K562 (cell line): ENCODE results near the gene SLX9. TPM values are rescaled to one million over a fixed set of nuclear protein-coding genes. Genes with fewer than 3 reads are reported as not detected.

ENCODE experiments used
- ATAC-seq: fragments of 200-7000 bp; cut with Tn5 transposase; 3 replicates; pipeline ENCODE4 v1.9.1; 2020; ENCODE audit warnings: moderate library complexity
- BruUV-seq: library from RNA; stranded (reverse); fragments of 400-500 nt; replicated peaks from 2 replicates; lab custom pipeline; 2021; lab: Mats Ljungman, UMichigan
- CTCF ChIA-PET: fragments of 300-600 bp; formaldehyde crosslinking; extraction: SDS; loops from one replicate; lab custom pipeline; 2021; ENCODE audit warnings: low intra/inter-chr PET ratio; lab: Yijun Ruan, JAX
- POLR2A ChIA-PET: fragments of 300-600, 350-650 bp; sonication (Branson Sonifier 250); formaldehyde crosslinking; extraction: SDS; loops from one replicate; lab custom pipeline; 2021; ENCODE audit warnings: antibody characterized with exemption, inconsistent platforms; lab: Yijun Ruan, JAX
- DNase-seq, 4 experiments: peaks; one replicate each; pipeline versions ENCODE4 v3.0.0 to v3.0.0-alpha.2; 2011 to 2018; ENCODE audit warnings: low spot score in 3 of 4, mixed read lengths in 3 of 4; ENCODE audit errors: extremely low read depth in 1 of 4
- FAIRE-seq: peaks from 2 replicates; lab custom pipeline; 2011; peaks lifted over from hg19 to GRCh38; lab: Jason Lieb, UNC
- H2AFZ ChIP-seq: 2 replicates; pipeline ENCODE4 v1.6.0; 2011; ENCODE audit warnings: low read depth, low read length, control low read depth, inconsistent platforms
- H3K27ac ChIP-seq: fragments of 200-600 bp; 3 replicates; pipeline ENCODE4 v1.8.0; 2011; ENCODE audit warnings: low read depth, mild to moderate bottlenecking, control low read depth, inconsistent platforms, low read length, moderate library complexity, mixed read lengths; ENCODE audit errors: extremely low read depth
- H3K27me3 ChIP-seq, 2 experiments: fragments of 300-600 bp in 1 of 2; 2 replicates in 1 of 2; 3 replicates in 1 of 2; pipeline versions ENCODE4 v1.6.0 to v1.8.0; 2011; ENCODE audit warnings: inconsistent platforms in 2 of 2, low read length in 2 of 2, mild to moderate bottlenecking in 1 of 2, mixed read lengths in 1 of 2, moderate library complexity in 1 of 2; ENCODE audit not compliant: control insufficient read depth in 2 of 2, insufficient read depth in 2 of 2
- H3K36me3 ChIP-seq: fragments of 300-600 bp; 3 replicates; pipeline ENCODE4 v1.8.0; 2011; ENCODE audit warnings: mild to moderate bottlenecking, low read length, inconsistent platforms; ENCODE audit not compliant: control insufficient read depth, insufficient read depth
- H3K4me1 ChIP-seq, 2 experiments: fragments of 200-600 bp in 1 of 2; replicated peaks in 1 of 2; 2 replicates in 1 of 2; 3 replicates in 1 of 2; pipeline versions ENCODE4 v1.5.1 to v1.8.0; 2011; ENCODE audit warnings: inconsistent platforms in 2 of 2, low read length in 2 of 2, mild to moderate bottlenecking in 1 of 2, mixed read lengths in 1 of 2, moderate library complexity in 1 of 2; ENCODE audit not compliant: control insufficient read depth in 2 of 2, insufficient read depth in 2 of 2
- H3K4me2 ChIP-seq: 2 replicates; pipeline ENCODE4 v1.6.1; 2011; ENCODE audit warnings: low read length, control low read depth, inconsistent platforms, mixed read lengths; ENCODE audit not compliant: insufficient read depth
- H3K4me3 ChIP-seq: fragments of 200-600 bp; sonication (generic), shearing (Covaris generic); 2 replicates; pipeline ENCODE4 v1.5.1; 2016; ENCODE audit warnings: control low read depth, inconsistent platforms
- H3K79me2 ChIP-seq: fragments of 200-600 bp; 3 replicates; pipeline ENCODE4 v1.8.0; 2011; ENCODE audit warnings: low read length, inconsistent platforms; ENCODE audit not compliant: control insufficient read depth, insufficient read depth
- H3K9ac ChIP-seq, 2 experiments: 2 replicates each; pipeline versions ENCODE4 v1.6.0 to v1.6.1; 2011; ENCODE audit warnings: low read depth in 2 of 2, low read length in 2 of 2, control low read depth in 1 of 2, inconsistent platforms in 1 of 2, mild to moderate bottlenecking in 1 of 2, mixed read lengths in 1 of 2; ENCODE audit not compliant: insufficient read depth in 1 of 2
- H3K9me1 ChIP-seq: one replicate; pipeline ENCODE4 v1.6.0; 2011; ENCODE audit warnings: inconsistent platforms, mild to moderate bottlenecking, low read length, moderate library complexity; ENCODE audit not compliant: control insufficient read depth, insufficient read depth
- H3K9me3 ChIP-seq: replicated peaks from 2 replicates; pipeline ENCODE4 v1.5.1; 2011; ENCODE audit warnings: low read depth, low read length, inconsistent platforms; ENCODE audit not compliant: control insufficient read depth, insufficient read depth
- H4K20me1 ChIP-seq: replicated peaks from 2 replicates; pipeline ENCODE4 v1.6.1; 2011; ENCODE audit warnings: low read length, inconsistent platforms, mixed read lengths; ENCODE audit not compliant: control insufficient read depth, insufficient read depth
- CEBPG ChIP-seq, 3 experiments: fragments of 200-800 bp in 1 of 3; sonication (Bioruptor generic) in 1 of 3; sonication (generic) in 1 of 3; formaldehyde crosslinking in 1 of 3; IDR thresholded peaks in 2 of 3; conservative IDR thresholded peaks in 1 of 3; 2 replicates each; pipeline versions ENCODE4 v1.6.1 to v1.8.0; 2016 to 2022; ENCODE audit warnings: missing compliant biosample characterization in 2 of 3, missing genetic modification characterization in 2 of 3, mild to moderate bottlenecking in 1 of 3, missing genetic modification reagents in 1 of 3
- FUS ChIP-seq: fragments of 200-400 bp; formaldehyde crosslinking; optimal IDR thresholded peaks from 2 replicates; pipeline ENCODE3; 2017; ENCODE audit warnings: low read depth, low read length
- GABPA ChIP-seq: fragments of 200-800 bp; sonication (Bioruptor generic); conservative IDR thresholded peaks from 2 replicates; pipeline ENCODE4 v1.6.1; 2016; ENCODE audit warnings: low read depth, missing genetic modification characterization, missing compliant biosample characterization
- L3MBTL2 ChIP-seq: fragments of 450-650 bp; IDR thresholded peaks from 2 replicates; pipeline ENCODE4 v1.6.1; 2016; ENCODE audit warnings: mild to moderate bottlenecking, moderate library complexity
- NCOR1 ChIP-seq: fragments of 450-650 bp; IDR thresholded peaks from 2 replicates; pipeline ENCODE4 v1.6.1; 2016; ENCODE audit warnings: mild to moderate bottlenecking, moderate library complexity
- NR2C2 ChIP-seq, 2 experiments: fragments of 200-800 bp in 1 of 2; sonication (Bioruptor generic) in 1 of 2; sonication (generic) in 1 of 2; formaldehyde crosslinking in 1 of 2; IDR thresholded peaks; 2 replicates each; pipeline versions ENCODE4 v1.6.1 to v1.8.0; 2016 to 2022; ENCODE audit warnings: mild to moderate bottlenecking in 1 of 2, missing compliant biosample characterization in 1 of 2, missing genetic modification characterization in 1 of 2, missing genetic modification reagents in 1 of 2
- POLR2A ChIP-seq: fragments of 450-650 bp; conservative IDR thresholded peaks from 2 replicates; pipeline ENCODE4 v1.6.1; 2016
- SPI1 ChIP-seq: IDR thresholded peaks from 2 replicates; pipeline ENCODE4 v1.6.1; 2011; ENCODE audit warnings: low read depth, low read length, control low read depth, borderline replicate concordance
- TCF7L2 ChIP-seq: fragments of 150-350 bp; IDR thresholded peaks from 2 replicates; pipeline ENCODE4 v1.6.1; 2016; ENCODE audit warnings: low read depth, mild to moderate bottlenecking, low read length, moderate library complexity
- ZBTB40 ChIP-seq, 2 experiments: fragments of 450-650 bp in 1 of 2; sonication (generic) in 1 of 2; formaldehyde crosslinking in 1 of 2; IDR thresholded peaks; 2 replicates each; pipeline versions ENCODE4 v1.7.1 to v1.9.0; 2016 to 2022; ENCODE audit warnings: inconsistent platforms in 1 of 2, mild to moderate bottlenecking in 1 of 2, missing genetic modification reagents in 1 of 2
- ZKSCAN1 ChIP-seq: fragments of 150-350 bp; IDR thresholded peaks from 2 replicates; pipeline ENCODE4 v1.6.1; 2016; ENCODE audit warnings: low read depth, low read length
- ZNF589 ChIP-seq: fragments of 200-800 bp; sonication (Bioruptor generic); IDR thresholded peaks from 2 replicates; pipeline ENCODE4 v1.6.1; 2016; ENCODE audit warnings: low read depth, missing genetic modification characterization, missing compliant biosample characterization
- WGBS: fragments of 100-300 bp; shearing (Covaris generic); methylation state at CpG from one replicate; pipeline ENCODE4 v1.1.6; 2016; ENCODE audit warnings: low coverage, mixed read lengths; ENCODE audit not compliant: insufficient coverage; ENCODE audit errors: missing lambda C conversion rate; 5-methylcytosine and 5-hydroxymethylcytosine counted together
- in situ Hi-C: fragments of 300-500 bp; cut with MboI; formaldehyde crosslinking; loops from 4 replicates; pipeline ENCODE4 v1.15.0; 2018; ENCODE audit warnings: inconsistent platforms, mixed read lengths
- intact Hi-C: fragments of 100-400 bp; cut with micrococcal nuclease; formaldehyde crosslinking; loops from 2 replicates; pipeline ENCODE4 v1.14.2; 2022
- polyA plus RNA-seq, 8 experiments: library from polyadenylated mRNA; depleted of rRNA in 4 of 8; stranded (reverse) in 5 of 8; unstranded in 3 of 8; fragments of >200 nt; fragmentation: Nextera tagmentation in 2 of 8; fragmentation: Illumina TruSeq in 1 of 8; extraction: Ambion mirVana in 2 of 8; extraction: Trizol in 1 of 8; gene quantifications; 2 replicates each; pipeline versions ENCODE4 v1.2.1 to v1.2.3, GENCODE V29; 2011 to 2014; ENCODE audit warnings: inconsistent platforms in 1 of 8, missing spikeins in 1 of 8
- total RNA-seq, 7 experiments: library from RNA; depleted of rRNA in 6 of 7; stranded (reverse); fragments of >200 nt in 6 of 7; fragmentation: Illumina TruSeq in 2 of 7; extraction: Trizol in 2 of 7; gene quantifications; 2 replicates each; pipeline versions ENCODE4 v1.2.1 to v1.2.3, GENCODE V29; 2011 to 2021; ENCODE audit warnings: low replicate concordance in 1 of 7

Gene SLX9
- total and polyA plus RNA-seq, 9 of the 15 experiments (the other 6 are each of a cell fraction or from before 2014, with no cell fraction given): 1.2 to 75.5 (median 16.5) TPM

- in situ Hi-C loops (no loop called here), intact Hi-C loops (no loop called here)
- Histone ChIP-seq H3K4me2 (no peak overlapping the region), H3K9ac (no peak overlapping the region), H4K20me1 (no peaks in the 10 kb centered on the region; the same call in 1 of the 2 replicates), H3K79me2 (no peaks in the 10 kb centered on the region), H3K27ac (no peak overlapping the region), H3K4me3 (no peak overlapping the region), H3K27me3 (peaks cover 3 to 33% of the 10 kb centered on the region in 2 experiments; a peak in 4 of 5 replicates), H3K36me3 (no peaks in the 10 kb centered on the region), H2AFZ (0 out of 2 replicates have a peak overlapping the region, but pooled peaks have one; percentile 30), H3K4me1 (peaks cover 0 to 46% of the 10 kb centered on the region in 2 experiments; a peak in 2 of 5 replicates), H3K9me1 (no peaks in the 10 kb centered on the region), H3K9me3 (no peaks in the 10 kb centered on the region)
- DNase-seq (no peak), FAIRE-seq (no peak), ATAC-seq (no peak)
- POLR2A ChIA-PET: interaction anchor here (0.6 kb wide), 1 partner anchor 881 kb away, joined by 3 read pairs; no protein-coding TSS in a partner anchor
- BruUV-seq: no TSS peak
- 50% methylated on average over 17 of the region's 18 CpGs for WGBS
- CTCF ChIA-PET: interaction anchor here (1.3 kb wide), 1 partner anchor 121 kb away, joined by 4 read pairs; no protein-coding TSS in a partner anchor
- TF ChIP-seq NCOR1: no peak
- no peak for TF ChIP-seq NR2C2 (CRISPR knock-in tag; IDR thresholded peaks at IDR 0.05)
- peak; percentile 40; the same call in 1 of the 2 replicates for TF ChIP-seq NR2C2 (tag; IDR thresholded peaks at IDR 0.05)
- peak; percentile 33; the same call in 1 of the 2 replicates for TF ChIP-seq SPI1
- TF ChIP-seq CEBPG (CRISPR knock-in tag; IDR thresholded peaks at IDR 0.05): peak; percentile 37; the same call in 1 of the 2 replicates
- TF ChIP-seq CEBPG (tag; conservative IDR thresholded peaks at IDR 0.05 in 1 of 2, IDR thresholded peaks at IDR 0.05 in 1 of 2): no peak
- TF ChIP-seq GABPA (tag): peak; percentile 54
- 0 out of 2 replicates have a peak, but pooled peaks have one; percentile 19 for TF ChIP-seq L3MBTL2
- no peak for TF ChIP-seq ZKSCAN1
- peak; percentile 58; the same call in 1 of the 2 replicates for TF ChIP-seq ZBTB40 (IDR thresholded peaks at IDR 0.05)
- TF ChIP-seq ZBTB40 (CRISPR knock-in tag; IDR thresholded peaks at IDR 0.05): no peak
- no peak for TF ChIP-seq ZNF589 (CRISPR knock-in tag)
- TF ChIP-seq TCF7L2: no peak
- no peak for TF ChIP-seq POLR2A
- no peak for TF ChIP-seq FUS
Observed at GRCh38 chr21:44914176-44914874, 25.5 kb upstream of the SLX9 start.
